GM19043 (cell line): ENCODE measurements around the gene RYR2.

Experiments used
- ATAC-seq: cut with Tn5 transposase; IDR thresholded peaks from one replicate; pipeline ENCODE4 v1.9.1; 2021; ENCODE audit warnings: low read depth; ENCODE audit not compliant: unreplicated experiment

The RYR2 gene

GRCh38 chr1:237029850-237030535 lies 12.0 kb upstream of the RYR2 start:
- ATAC-seq: no peak

- no peak for ATAC-seq
Measured at GRCh38 chr1:237031480-237031879, 10.5 kb upstream of the RYR2 start.

- ATAC-seq: peak; percentile 95
Measured at GRCh38 chr1:237032029-237032428, 10.0 kb upstream of the RYR2 start.

GRCh38 chr1:237033061-237033460 lies 8.9 kb upstream of the RYR2 start:
- no peak for ATAC-seq

- ATAC-seq: no peak
Measured at GRCh38 chr1:237033804-237034203, 8.2 kb upstream of the RYR2 start.

GRCh38 chr1:237035759-237036158 lies 6.2 kb upstream of the RYR2 start:
- ATAC-seq: no peak

GRCh38 chr1:237038211-237038610 lies 3.8 kb upstream of the RYR2 start:
- ATAC-seq: no peak

- ATAC-seq: no peak
Measured at GRCh38 chr1:237040823-237041222, 1.2 kb upstream of the RYR2 start.

GRCh38 chr1:237041461-237041794 lies 556 bp upstream of the RYR2 start:
- ATAC-seq: no peak

- ATAC-seq: no peak
Measured at GRCh38 chr1:237042526-237042891, 525 bp downstream of the RYR2 start.

GRCh38 chr1:237042892-237043576 lies 1.1 kb downstream of the RYR2 start:
- no peak for ATAC-seq

- ATAC-seq: no peak
Measured at GRCh38 chr1:237043846-237044636, 2.1 kb downstream of the RYR2 start.

- ATAC-seq: no peak
Measured at GRCh38 chr1:237045278-237046016, 3.5 kb downstream of the RYR2 start.

GRCh38 chr1:237048803-237049202 lies 6.8 kb downstream of the RYR2 start:
- no peak for ATAC-seq

GRCh38 chr1:237050185-237050584 lies 8.2 kb downstream of the RYR2 start:
- no peak for ATAC-seq

GRCh38 chr1:237050915-237051314 lies 8.9 kb downstream of the RYR2 start:
- ATAC-seq: no peak

GRCh38 chr1:237054313-237054712 lies 12.3 kb downstream of the RYR2 start:
- ATAC-seq: no peak

GRCh38 chr1:237058470-237058869 lies 16.5 kb downstream of the RYR2 start:
- no peak for ATAC-seq

GRCh38 chr1:237059244-237059643 lies 17.3 kb downstream of the RYR2 start:
- ATAC-seq: no peak

GRCh38 chr1:237062976-237063375 lies 21.0 kb downstream of the RYR2 start:
- ATAC-seq: no peak

GRCh38 chr1:237065903-237066302 lies 23.9 kb downstream of the RYR2 start:
- no peak for ATAC-seq
